Activated CD4-positive, CD25-positive, alpha-beta regulatory T cell treated with anti-CD3 and anti-CD28 coated beads, Interleukin-2, amount 50 U/mL, for 72 hours (primary cell): Measurements from ENCODE around the gene CYP4B1.

ENCODE experiments used
- DNase-seq: peaks from one replicate; pipeline ENCODE4 v3.0.0; 2021

CYP4B1 gene

DNA sequence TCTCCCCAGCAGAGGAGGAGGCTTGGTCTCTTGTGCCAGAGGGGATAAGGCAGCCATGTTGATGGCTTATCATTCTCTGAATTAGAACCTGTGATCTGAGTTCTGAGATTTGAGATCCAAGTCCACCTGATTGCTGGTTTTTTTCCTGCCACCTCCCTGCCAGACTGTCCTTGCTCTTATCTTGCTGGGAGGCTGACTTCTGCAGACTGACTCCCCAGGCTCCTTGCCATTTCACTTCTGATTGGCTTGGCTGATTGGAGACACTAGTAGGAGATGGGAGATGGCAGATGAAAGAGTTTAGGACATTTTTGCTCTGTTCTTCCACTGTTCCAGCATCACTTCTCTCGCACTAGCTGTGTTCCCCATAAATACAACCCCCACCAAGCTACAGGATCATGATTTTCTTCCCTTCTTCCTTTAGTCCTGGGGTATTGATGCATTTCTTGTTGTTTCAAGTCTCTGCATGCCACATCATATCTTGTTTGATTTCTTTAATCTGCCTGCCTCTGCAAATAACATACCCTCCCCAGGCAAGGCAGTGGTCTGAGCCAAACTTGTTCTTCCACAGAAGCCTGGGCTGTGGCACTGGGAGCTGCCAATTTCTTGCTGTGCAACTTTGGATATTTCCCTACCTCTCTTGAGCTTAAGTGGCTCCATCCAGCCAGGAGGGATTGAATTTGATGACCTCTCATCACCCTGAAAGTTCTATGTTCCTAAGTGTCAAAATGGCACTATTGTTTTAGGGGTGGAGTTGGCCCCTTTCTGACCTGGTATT lies 963 bp upstream of the CYP4B1 start:
- DNase-seq: no peak

DNA sequence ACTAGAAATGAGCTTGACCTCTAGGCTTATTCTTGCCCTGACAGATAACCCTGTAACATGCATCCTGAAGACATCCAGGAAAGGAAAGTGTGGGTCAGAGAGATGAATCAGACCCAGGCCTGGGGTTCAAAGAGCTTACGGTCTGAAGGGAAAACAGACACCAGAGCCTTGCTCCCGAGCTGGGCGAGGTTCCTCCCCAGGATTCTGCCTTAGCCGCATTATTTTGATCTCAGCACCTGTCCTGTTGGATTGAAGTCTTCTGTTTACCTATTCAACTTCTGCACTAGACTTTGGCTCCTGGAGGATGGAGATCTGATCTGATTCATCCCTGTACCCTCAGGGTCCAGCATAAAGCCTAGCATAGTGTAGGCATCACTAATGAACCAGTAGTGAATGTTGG lies 1.9 kb downstream of the CYP4B1 start:
- no peak for DNase-seq

- no peak for DNase-seq
Measured at GRCh38 chr1:46801323-46802055, 2.6 kb downstream of the CYP4B1 start.

GRCh38 chr1:46802081-46802480 lies 3.2 kb downstream of the CYP4B1 start:
- DNase-seq: no peak

GRCh38 chr1:46802901-46803574 lies 4.2 kb downstream of the CYP4B1 start:
- no peak for DNase-seq

DNA sequence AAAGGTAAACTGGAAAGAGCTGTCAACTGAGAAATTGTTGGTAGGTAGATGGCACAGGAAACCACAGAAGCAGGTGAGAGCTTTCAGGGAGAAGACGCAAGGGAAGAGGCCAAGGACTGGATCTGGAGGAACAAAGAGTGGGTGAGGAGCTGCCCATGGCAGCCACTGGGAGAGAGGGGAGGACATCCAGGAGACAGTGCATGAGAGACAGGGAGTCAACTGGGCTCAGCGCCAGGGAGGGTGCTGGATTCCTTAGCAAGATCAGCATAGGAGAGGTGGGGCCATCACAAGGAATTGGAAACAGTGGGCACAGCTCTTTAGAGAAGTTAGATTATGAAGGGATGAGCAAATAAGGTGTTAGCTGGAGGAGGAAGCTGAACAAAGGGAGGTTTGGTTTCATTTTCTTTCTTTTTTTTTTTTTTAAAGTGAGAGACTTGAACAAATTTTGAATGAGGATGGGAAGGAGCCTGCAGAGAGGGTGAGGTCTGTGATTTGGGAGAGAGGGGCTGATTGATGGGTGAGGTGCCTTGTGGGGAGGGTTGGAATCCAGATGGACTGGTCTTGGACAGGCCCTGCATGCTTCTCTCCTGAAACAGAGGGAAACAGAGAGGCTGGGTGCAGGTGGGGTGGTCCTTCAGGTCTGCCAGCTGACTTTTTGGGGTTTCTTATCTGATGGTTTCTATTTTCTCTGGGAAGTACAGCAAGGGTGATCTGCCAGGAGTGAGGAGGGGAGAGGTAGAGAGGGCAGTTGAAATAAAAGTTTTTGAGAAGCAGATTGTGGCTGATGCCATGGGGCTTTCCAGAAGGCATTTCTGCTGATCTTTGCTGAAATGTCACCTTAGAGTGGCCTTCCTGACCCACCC lies 5.4 kb downstream of the CYP4B1 start:
- no peak for DNase-seq

DNA sequence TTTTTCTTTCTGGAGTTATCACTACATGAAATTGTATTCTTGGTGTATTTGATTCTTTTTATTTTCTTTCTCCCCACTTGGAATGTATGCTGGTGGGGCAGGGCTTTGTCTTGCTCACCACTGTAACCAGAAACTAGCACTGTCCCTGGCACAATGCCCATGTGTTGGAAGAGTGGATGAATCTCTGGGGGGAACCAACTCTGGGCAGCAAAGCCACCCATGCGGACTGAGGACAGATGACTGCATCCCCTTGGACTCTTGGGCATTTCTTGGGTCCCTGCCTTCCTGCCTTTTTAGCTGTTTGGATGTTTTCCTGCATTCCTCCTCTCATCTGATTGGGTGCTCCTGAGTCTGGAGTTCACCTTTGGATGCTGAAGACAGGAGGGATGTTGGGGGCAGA lies 6.1 kb downstream of the CYP4B1 start:
- DNase-seq: no peak

GRCh38 chr1:46805755-46806154 lies 6.9 kb downstream of the CYP4B1 start:
- DNase-seq: no peak

- DNase-seq: no peak
Measured at GRCh38 chr1:46806196-46807020, 7.6 kb downstream of the CYP4B1 start.

- DNase-seq: no peak
Measured at GRCh38 chr1:46807046-46807972, 8.5 kb downstream of the CYP4B1 start.

GRCh38 chr1:46809071-46809470 lies 10.2 kb downstream of the CYP4B1 start:
- DNase-seq: no peak

DNA sequence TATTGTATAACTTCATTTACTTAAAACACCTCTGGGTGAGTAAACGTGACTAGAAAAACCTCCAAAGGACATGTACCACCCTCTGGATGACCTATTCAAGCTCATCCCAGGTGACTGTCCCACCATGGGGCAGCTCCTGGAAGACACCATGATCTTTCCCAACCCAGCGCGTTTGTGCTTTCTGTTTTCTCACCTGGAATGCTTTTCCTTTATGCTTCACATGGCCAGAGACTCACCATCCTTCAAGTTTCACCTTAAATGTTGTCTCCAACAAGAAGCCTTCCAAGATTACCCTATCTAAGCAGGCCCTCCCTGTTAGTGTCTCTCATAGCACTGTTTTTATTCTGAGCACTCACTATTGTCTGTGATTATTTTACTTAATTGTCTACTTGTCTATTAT lies 11.1 kb downstream of the CYP4B1 start:
- no peak for DNase-seq

DNA sequence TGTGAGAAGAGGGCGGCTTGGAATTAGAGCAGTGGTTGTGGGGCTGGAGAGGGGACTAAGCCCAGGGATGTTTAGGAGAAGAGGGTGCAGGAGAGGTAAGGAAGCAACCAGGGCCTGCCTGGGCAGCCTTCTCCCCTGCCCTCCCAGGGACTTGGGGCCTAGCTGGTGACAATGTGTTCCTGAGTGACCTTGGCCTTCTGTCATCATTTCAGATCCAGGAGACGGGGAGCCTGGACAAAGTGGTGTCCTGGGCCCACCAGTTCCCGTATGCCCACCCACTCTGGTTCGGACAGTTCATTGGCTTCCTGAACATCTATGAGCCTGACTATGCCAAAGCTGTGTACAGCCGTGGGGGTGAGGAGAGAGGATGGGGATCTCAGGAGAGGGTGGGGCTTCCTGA lies 11.8 kb downstream of the CYP4B1 start:
- no peak for DNase-seq

GRCh38 chr1:46811053-46811452 lies 12.2 kb downstream of the CYP4B1 start:
- DNase-seq: no peak

GRCh38 chr1:46812065-46812963 lies 13.5 kb downstream of the CYP4B1 start:
- DNase-seq: no peak

- DNase-seq: no peak
Measured at GRCh38 chr1:46812996-46813857, 14.4 kb downstream of the CYP4B1 start.

DNA sequence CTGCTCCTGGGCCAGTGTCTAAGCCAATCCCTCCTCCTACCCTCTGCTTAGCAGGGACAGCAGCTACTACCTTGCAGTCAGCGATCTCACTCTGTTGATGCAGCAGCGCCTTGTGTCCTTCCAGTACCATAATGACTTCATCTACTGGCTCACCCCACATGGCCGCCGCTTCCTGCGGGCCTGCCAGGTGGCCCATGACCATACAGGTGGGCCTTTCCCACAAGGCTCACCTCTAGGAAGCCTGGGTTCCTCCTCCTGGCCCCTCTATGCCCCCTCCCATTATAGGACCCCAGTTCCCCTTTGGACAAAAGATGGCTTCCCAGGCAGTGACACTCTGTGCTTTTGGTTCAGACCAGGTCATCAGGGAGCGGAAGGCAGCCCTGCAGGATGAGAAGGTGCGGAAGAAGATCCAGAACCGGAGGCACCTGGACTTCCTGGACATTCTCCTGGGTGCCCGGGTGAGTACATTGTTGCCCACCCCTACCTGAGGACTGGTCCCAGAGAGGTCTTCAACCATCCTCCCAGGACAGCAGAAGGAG lies 15.1 kb downstream of the CYP4B1 start:
- DNase-seq: no peak

DNA sequence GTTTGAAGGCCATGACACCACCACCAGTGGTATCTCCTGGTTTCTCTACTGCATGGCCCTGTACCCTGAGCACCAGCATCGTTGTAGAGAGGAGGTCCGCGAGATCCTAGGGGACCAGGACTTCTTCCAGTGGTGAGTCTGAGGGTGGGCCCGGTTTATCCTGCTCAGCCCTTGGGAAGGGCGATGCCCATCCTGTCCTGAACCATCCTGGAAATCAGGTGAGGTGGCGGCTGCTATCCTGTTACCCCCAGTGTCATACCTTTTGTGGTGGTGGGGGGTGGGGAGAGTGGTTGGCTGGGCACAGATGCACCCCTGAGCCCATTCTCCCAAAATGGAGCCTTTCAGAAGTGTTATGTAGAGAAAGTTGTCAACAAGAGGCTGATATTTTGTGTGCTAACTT lies 16.3 kb downstream of the CYP4B1 start:
- no peak for DNase-seq
